Glutamatergic neuron (in vitro differentiated cells): Measurements from ENCODE around the gene LIMS1. TPM values are rescaled to one million over a fixed set of nuclear protein-coding genes. Genes with fewer than 3 reads are reported as not detected.

Experiments used
- DNase-seq: peaks from one replicate; pipeline ENCODE4 v3.0.0; 2022
- H3K27ac Mint-ChIP-seq: one replicate; pipeline ENCODE4 v1.8.0; 2020; ENCODE audit warnings: mild to moderate bottlenecking, mixed read lengths, inconsistent platforms; ENCODE audit not compliant: unreplicated experiment
- H3K27me3 Mint-ChIP-seq: one replicate; pipeline ENCODE4 v1.8.0; 2020; ENCODE audit warnings: mild to moderate bottlenecking, moderate library complexity, mixed read lengths, inconsistent platforms; ENCODE audit not compliant: unreplicated experiment
- H3K36me3 Mint-ChIP-seq: one replicate; pipeline ENCODE4 v1.8.0; 2020; ENCODE audit warnings: mild to moderate bottlenecking, mixed read lengths, inconsistent platforms; ENCODE audit not compliant: unreplicated experiment
- H3K4me1 Mint-ChIP-seq: one replicate; pipeline ENCODE4 v1.8.0; 2020; ENCODE audit warnings: mild to moderate bottlenecking, low read depth, mixed read lengths, inconsistent platforms; ENCODE audit not compliant: unreplicated experiment
- H3K4me3 Mint-ChIP-seq: one replicate; pipeline ENCODE4 v1.8.0; 2020; ENCODE audit warnings: mild to moderate bottlenecking, mixed read lengths, inconsistent platforms; ENCODE audit not compliant: unreplicated experiment
- H3K9me3 Mint-ChIP-seq: one replicate; pipeline ENCODE4 v1.8.0; 2020; ENCODE audit warnings: mild to moderate bottlenecking, moderate library complexity, mixed read lengths, inconsistent platforms; ENCODE audit not compliant: unreplicated experiment
- total RNA-seq: library from RNA; stranded (reverse); fragmentation: NEBNext Ultra II Directional; extraction: Animal tissue kit (Norgen Biotek cat#: 25700); gene quantifications from one replicate; pipeline ENCODE4 v1.2.1, GENCODE V29; 2021; ENCODE audit not compliant: unreplicated experiment
- TF ChIP-seq, protein P1 (sequence below): fragments of 200-600 bp; sonication (generic); IDR thresholded peaks from one replicate; pipeline ENCODE4 v1.5.0; 2021; ENCODE audit not compliant: partially characterized antibody, unreplicated experiment

LIMS1 gene
- total RNA-seq, 1 donor from 2014 or later: 18.5 TPM

DNA sequence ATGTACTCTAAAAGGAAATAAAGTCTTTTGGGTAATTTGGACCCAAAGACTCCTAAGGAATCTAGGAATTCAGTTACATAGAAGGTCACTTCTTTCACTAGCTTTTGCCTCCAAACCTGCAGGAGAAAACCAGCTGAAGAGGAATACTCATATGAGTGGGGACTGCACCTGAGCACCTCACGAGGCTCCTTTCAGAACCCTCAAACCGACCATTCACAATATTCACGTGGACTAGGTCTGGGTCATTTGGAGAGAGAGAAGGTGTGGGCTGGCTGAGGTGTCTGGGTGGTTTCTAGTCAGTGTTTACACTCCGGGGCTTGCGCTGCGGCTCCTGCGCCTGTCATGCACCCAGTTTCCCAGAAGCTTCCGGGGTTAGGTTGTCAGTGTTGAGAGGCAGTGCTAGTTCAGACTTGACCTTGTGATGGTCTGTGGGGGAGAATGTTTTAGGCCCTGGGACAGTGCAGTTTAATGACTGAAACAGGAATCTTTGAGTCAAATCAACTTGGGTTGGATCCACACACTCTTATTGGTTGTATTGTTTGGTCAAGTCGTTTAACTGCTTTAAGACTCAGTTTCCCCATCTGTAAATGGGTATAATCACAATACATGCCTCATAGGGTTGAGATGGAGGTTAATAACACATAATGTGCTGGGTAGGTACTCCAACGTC, 78.4 kb downstream of the LIMS1 start:
- Mint-ChIP-seq H3K9me3 (peaks cover 4% of the 10 kb centered on the region), H3K27me3 (peaks cover 2% of the 10 kb centered on the region), H3K4me3 (no peak overlapping the region), H3K4me1 (peaks cover 46% of the 10 kb centered on the region), H3K36me3 (no peaks in the 10 kb centered on the region), H3K27ac (peak overlapping the region; percentile 45)
- TF ChIP-seq, protein P1, sequence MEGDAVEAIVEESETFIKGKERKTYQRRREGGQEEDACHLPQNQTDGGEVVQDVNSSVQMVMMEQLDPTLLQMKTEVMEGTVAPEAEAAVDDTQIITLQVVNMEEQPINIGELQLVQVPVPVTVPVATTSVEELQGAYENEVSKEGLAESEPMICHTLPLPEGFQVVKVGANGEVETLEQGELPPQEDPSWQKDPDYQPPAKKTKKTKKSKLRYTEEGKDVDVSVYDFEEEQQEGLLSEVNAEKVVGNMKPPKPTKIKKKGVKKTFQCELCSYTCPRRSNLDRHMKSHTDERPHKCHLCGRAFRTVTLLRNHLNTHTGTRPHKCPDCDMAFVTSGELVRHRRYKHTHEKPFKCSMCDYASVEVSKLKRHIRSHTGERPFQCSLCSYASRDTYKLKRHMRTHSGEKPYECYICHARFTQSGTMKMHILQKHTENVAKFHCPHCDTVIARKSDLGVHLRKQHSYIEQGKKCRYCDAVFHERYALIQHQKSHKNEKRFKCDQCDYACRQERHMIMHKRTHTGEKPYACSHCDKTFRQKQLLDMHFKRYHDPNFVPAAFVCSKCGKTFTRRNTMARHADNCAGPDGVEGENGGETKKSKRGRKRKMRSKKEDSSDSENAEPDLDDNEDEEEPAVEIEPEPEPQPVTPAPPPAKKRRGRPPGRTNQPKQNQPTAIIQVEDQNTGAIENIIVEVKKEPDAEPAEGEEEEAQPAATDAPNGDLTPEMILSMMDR: no peak
- DNase-seq: no peak

DNA sequence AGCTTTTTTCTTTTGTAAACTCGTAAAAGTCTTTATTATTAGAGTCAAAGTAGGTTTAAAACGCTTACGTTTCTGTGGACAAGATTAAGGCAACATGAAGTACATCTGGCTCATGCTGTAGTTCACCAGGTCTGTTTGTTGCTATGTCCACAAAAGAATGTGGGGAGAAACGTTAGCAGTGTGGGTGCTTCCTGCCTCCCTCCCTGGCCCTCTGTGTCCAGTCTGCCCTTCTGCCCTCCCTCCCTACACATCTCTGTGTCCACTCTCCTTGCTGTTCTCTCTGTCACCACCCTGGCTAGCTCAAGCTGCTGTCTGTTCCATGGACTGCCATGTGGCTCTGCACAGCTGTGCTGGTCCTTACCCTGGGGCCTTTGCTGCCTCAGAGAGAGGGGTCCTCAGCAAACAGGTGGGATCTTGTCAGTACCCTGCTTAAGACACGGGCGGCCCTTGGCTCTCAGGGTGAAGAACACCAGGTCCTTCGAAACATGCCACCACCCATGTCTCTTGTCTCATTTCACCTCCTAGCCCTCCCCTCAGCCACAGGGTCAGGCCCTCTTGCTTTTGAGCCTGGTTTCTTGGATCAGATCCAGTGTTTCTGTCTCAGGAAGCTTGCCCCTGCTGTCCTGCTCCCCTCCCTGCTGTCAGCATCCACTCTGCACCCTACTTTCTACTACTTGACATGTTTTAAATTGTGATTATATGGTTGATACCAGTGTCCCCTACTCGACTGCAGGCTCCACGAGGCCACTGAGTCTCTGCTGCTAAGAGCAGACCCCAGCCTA, 79.2 kb downstream of the LIMS1 start:
- peak overlapping the region; percentile 92 for H3K27ac Mint-ChIP-seq
- H3K27me3 Mint-ChIP-seq: peaks cover 2% of the 10 kb centered on the region
- no peaks in the 10 kb centered on the region for H3K36me3 Mint-ChIP-seq
- peaks cover 52% of the 10 kb centered on the region for H3K4me1 Mint-ChIP-seq
- TF ChIP-seq, protein P1: no peak
- H3K9me3 Mint-ChIP-seq: peaks cover 4% of the 10 kb centered on the region
- peak; percentile 46 for DNase-seq
- no peak overlapping the region for H3K4me3 Mint-ChIP-seq

DNA sequence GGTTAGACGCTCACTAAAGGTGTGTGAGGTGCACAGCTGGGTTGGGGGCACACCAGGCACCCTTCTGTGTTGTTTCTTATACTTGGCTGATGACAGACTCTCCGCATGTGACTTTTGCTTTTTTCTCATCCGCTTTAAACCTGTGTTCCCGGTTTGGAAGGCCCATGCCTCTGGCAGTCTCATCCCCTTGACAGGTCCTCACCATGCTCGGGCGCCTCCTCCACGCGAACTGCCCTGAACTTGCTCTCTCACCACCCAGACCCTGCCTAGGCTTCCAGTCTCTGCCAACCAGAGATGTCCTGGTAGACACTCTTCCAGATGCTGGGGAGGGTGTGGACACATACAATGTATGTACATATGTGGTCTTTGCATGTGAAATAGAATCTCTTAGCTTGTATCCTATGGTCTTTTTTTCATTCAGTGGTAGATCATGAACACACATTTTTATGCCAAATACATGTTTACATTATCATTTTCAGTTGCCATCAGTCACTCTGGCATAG, 79.8 kb downstream of the LIMS1 start:
- H3K36me3 Mint-ChIP-seq: no peaks in the 10 kb centered on the region

DNA sequence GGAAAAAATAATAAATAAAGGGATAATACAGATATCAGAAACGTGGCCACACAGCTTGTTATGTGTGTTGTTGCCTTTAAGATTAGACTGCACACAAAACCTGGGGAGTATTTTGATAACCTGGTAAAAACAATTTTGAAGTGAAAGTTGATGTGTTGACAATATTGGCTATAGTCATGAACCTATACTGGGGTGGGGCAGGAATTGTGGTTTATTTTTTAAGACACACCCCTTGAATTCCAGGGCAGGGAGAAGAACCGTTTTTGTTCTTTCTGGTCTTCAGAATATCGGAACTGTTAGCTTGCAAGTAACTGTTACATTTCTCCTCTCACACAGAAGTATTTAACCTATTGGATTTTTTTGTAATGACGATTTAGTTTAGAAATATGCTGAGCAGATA, 80.4 kb downstream of the LIMS1 start:
- TF ChIP-seq, protein P1: no peak
- DNase-seq: no peak
- H3K4me1 Mint-ChIP-seq: peaks cover 54% of the 10 kb centered on the region

More for the DNA sequence above, 79.8 kb downstream of the LIMS1 start:
- TF ChIP-seq, protein P1: no peak
- H3K4me3 Mint-ChIP-seq: peak overlapping the region; percentile 53
- peaks cover 4% of the 10 kb centered on the region for H3K9me3 Mint-ChIP-seq
- DNase-seq: no peak
- H3K27me3 Mint-ChIP-seq: peaks cover 2% of the 10 kb centered on the region
- peaks cover 55% of the 10 kb centered on the region for H3K4me1 Mint-ChIP-seq
- H3K27ac Mint-ChIP-seq: peak overlapping the region; percentile 92

DNA sequence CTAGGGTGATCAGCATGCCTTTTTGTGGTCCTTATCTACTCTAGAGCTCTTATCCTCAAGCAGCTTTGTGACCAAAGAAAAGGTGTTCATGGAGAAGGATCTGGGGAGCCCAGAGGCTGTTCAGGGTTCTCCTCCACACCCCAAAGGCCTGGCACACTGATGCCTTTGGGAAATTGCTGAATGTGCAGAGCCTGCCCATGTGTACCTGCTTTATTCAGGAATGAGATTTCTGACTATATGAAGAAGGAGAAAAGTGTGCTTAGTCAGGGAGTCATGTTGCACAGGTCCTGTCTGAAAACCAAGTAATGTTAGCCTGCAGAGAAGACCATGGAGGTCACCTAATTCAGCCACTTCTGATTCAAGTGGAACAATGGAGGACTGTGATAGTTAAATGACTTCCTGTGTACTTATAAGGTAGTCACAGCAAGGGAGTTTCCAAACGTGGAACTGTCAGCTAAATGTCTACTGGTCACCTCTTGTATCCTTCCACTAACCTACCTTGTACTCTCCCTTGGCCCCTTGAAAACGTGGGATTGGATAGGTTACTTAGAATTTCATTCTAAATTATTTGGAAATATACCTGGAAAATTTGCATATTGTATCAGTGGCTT, 81.3 kb downstream of the LIMS1 start:
- no peak for DNase-seq
- peaks cover 4% of the 10 kb centered on the region for H3K9me3 Mint-ChIP-seq
- peak overlapping the region; percentile 18 for H3K4me3 Mint-ChIP-seq
- TF ChIP-seq, protein P1: no peak
- peaks cover 63% of the 10 kb centered on the region for H3K4me1 Mint-ChIP-seq
- peaks cover 2% of the 10 kb centered on the region for H3K27me3 Mint-ChIP-seq
- H3K27ac Mint-ChIP-seq: peak overlapping the region; percentile 52
- no peaks in the 10 kb centered on the region for H3K36me3 Mint-ChIP-seq

More for the DNA sequence above, 80.4 kb downstream of the LIMS1 start:
- H3K27me3 Mint-ChIP-seq: peaks cover 2% of the 10 kb centered on the region
- H3K9me3 Mint-ChIP-seq: peaks cover 4% of the 10 kb centered on the region
- no peaks in the 10 kb centered on the region for H3K36me3 Mint-ChIP-seq
- no peak overlapping the region for H3K27ac Mint-ChIP-seq
- no peak overlapping the region for H3K4me3 Mint-ChIP-seq
